Astrocyte (in vitro differentiated cells and primary cell): ENCODE results near the gene ADGRD1.

ENCODE experiments used
- CTCF ChIP-seq: IDR thresholded peaks from 2 replicates; pipeline ENCODE4 v1.5.1; 2011; ENCODE audit warnings: low read depth, mild to moderate bottlenecking, inconsistent platforms, low read length, moderate library complexity; ENCODE audit not compliant: insufficient read depth
- EZH2 ChIP-seq: IDR thresholded peaks from 2 replicates; pipeline ENCODE4 v1.6.1; 2012; ENCODE audit warnings: mild to moderate bottlenecking, low read length, inconsistent platforms; ENCODE audit not compliant: insufficient read depth

GRCh38 chr12:131153016-131153415 is 199.3 kb downstream of the ADGRD1 start:
- TF ChIP-seq CTCF (no peak), EZH2 (no peak)
